NCI-H345 treated with DMSO at 0.1 percent for 48 hours (cell line): ENCODE data around the gene C22orf42.
A peak's percentile ranks its signal among the peaks of the same experiment; 100 is the strongest.
"Not testable (repeated sequence)": the region's sequence is repeated elsewhere in the genome, so short reads cannot be mapped to it uniquely, and the experiment has no call there.

Source experiments
- DNase-seq: peaks from one replicate; lab custom pipeline; 2025; ENCODE audit not compliant: unreplicated experiment; lab: John Stamatoyannopoulos, UW

The C22orf42 gene, protein sequence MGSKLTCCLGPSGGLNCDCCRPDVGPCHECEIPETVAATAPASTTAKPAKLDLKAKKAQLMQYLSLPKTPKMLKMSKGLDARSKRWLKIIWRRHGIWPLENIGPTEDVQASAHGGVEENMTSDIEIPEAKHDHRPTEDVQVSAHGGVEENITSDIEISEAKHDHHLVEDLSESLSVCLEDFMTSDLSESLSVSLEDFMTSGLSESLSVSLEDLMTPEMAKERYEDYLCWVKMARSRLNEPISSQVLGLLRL

DNA sequence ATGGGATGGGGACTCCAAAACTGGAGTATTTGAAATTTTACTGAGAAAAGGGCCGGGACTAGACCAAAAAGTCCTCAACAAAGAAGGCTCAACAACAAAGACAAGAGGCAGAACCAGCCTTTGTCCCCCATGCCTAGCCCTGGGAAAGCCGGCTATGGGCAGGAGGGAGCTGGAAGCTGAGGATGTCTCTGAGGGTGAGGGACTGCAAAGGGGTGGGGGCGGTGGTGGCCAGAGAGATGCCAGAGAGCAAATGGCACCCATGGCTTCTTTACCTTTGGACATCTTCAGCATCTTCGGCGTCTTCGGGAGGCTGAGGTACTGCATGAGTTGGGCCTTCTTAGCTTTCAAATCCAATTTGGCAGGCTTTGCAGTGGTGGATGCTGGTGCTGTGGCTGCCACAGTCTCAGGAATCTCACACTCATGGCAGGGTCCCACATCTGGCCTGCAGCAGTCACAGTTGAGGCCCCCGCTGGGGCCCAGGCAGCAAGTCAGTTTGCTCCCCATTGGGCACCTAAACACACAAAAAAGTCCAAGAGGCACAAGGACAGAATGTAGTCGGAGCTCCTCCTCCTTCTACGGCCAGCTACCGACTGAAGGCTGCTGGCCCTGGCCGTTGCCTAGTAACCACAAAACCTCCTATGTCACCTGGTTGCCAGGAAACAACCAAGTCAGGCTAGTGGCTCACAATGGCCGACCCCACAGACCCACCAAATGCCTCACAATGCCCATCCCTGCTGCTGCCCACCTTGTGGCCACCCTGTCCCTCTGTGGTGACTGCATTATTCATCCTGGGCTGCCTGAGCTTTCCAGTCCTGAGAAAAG lies at the start of gene C22orf42:
TSS of gene C22orf42 (minus strand) at position 592 of the 822 bp plus-strand sequence. CDS start at position 504, 88 bp downstream.
- no peak for DNase-seq

DNA sequence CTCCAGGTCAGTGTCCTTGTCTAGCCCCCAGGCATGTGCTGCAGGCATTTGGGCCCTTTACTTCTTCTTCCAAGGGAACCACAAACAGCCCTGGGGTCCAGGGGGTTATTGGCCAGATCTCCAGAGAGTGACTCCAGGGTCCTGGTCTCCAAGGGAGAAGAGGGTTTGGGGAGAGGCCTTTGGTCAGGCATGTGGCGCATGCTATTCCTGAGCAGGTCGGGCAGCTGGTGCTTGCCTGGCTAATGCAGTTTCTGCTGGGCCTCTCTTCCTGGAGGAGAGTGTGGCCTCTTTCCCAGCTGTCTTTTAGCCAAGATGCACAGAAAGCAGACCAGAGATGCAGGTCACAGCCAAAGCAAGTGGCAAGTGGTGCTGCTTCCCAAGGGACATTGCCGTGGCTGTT lies 49.6 kb upstream of the C22orf42 start:
- no peak for DNase-seq

DNA sequence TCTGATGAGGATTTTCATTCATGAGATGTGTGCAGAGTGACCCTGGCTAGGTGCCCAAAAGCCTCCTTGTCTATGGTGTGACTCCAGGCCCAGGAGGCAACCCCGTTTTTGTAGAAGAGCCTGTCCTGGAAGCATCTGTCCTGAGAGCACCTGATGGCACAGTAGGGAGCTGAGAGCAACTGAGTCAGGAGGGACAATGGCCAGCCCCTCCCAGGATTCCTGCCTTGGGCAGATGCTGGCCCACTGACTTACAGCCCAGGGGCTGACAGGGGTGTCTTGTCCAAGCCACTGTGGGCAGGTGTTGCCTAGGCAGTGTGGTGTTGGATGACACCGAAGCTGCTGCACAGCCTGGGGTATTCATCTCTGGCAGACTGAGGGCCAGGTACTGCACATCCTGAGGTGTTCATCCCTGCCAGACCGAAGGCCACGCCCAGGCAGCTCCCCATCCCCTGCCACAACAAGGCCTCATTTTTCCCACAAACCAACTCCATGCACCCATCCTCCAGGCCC lies 48.9 kb upstream of the C22orf42 start:
- DNase-seq: no peak

DNA sequence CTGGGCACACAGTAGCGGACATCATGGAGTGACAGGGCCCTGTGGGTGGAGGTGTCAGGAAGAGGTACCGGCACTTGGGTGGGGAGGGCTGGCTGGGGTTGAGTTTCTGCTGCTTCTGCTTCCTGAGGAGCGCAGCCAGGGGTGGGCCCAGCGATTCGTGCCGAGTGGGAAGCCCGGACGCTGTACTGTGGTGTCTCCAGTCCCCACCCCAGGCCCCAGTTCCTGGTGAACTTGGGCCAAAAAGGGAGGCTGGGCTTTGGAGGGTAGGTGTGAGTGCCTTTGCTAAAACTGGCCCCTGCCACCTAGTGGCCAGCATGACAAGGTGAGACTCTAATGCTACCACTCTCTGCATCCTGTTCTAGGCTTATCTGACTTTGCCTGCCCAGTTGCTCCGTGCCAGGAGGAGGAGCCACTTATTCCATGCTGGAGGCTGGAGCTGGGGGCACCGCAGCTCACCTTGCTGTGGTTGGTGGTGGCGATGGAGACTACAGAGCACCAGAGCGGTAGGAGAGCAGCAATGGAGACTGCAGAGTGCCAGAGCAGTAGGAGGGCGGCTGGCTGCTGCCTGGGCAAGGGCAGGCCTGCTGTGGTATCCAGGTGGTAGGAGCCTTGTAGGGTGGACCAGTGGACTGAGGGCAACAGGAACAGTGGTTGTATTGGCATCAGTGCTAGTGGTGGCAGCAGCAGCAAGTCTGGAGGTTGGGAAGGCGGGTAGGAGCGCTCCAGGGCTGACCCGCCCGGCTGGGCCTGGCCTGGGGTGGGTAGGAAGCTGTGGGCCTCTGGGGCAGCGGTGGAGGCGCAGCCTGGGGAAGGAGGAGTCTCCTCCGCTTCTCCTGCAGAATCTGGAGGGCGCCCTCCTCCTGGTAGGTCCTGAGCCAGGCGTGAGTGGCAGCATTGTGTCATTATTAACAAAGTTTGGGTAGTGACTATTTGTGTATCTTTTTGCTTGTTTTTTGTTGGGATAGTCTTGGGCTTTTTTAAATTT lies 48.0 kb upstream of the C22orf42 start:
- DNase-seq: peak; percentile 3

DNA sequence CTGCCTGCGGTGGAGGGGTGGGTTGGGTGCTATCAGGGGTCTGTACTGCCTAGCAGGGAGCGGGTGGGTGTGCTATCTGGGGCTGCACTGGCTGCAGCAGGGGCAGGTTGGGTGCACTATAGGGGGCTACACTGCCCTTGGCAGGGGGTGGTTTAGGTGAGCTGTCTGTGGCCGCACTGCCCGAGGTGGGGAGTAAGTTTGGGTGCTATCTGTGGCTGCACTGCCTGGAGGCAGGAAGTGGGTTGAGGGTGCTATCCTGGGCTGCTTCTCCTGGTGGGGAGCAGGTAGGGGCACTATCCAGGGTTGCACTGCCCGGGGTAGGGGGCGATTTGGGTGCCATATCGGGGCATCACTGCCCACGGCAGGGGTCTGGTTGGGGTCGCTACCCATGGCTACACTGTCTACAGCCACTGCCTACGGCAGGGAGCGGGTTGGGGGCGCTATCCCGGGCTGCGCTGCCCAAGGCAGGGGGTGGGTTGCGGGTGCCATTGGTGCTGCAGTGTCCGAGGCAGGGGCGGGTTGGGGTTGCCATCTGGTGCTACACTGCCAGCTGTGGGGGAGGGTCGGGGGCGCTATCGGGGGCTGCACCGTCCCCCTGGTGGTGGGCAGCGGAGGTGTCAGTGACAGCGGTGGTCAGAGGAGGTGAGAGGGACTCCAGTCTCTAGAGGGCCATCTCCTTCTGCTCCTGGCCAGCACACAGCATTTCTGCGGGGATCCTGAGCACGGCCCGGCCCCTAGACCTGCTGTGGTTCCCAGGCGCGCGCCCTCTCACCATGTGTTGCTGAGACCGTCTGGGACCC lies 47.1 kb upstream of the C22orf42 start:
- DNase-seq: no peak

DNA sequence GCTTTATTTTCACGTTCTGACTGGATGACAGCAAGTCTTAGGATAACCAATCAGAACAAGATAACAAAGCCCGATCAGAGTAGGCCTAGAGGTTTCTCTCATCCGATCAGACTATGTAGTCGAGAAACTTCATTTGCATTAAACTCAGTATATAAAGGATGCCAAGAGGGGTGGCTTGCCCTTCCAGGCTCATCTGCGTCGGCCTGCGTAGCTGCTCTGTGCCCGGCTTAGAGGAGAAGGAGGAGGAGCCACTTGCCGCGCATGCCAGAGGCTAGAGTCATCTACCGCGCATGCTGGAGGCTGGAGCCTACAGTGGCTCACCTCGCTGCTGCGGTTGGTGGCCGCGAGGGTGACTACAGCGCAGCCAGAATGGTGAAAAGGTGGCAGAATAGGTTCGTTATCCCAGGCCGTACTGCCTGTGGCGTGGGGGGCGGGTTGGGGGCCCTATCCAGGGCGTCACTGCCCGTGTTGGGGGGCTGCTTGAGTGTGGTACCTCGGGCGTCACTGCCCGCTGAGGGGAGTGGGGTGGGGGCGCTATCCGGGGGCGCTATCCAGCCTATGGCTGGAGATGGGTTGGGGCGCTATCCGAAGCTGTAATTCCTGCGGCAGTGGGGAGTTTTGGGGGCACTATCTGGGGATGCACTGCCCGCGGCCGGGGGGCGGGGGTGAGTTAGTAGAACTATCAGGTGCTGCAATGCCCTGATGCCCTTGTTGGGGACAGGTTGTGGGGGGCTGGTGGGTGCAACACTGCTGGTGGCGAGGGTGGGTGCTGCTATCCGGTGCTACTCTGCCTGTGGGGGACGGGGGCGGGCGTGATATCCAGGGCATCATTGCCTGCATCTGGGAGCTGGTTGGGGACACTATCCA lies 46.0 kb upstream of the C22orf42 start, which contains the start of gene RFPL2:
TSS of gene RFPL2 (minus strand) at position 218 of the 867 bp plus-strand sequence. CDS start 2,622 bp downstream, outside the sequence.
- DNase-seq: no peak

DNA sequence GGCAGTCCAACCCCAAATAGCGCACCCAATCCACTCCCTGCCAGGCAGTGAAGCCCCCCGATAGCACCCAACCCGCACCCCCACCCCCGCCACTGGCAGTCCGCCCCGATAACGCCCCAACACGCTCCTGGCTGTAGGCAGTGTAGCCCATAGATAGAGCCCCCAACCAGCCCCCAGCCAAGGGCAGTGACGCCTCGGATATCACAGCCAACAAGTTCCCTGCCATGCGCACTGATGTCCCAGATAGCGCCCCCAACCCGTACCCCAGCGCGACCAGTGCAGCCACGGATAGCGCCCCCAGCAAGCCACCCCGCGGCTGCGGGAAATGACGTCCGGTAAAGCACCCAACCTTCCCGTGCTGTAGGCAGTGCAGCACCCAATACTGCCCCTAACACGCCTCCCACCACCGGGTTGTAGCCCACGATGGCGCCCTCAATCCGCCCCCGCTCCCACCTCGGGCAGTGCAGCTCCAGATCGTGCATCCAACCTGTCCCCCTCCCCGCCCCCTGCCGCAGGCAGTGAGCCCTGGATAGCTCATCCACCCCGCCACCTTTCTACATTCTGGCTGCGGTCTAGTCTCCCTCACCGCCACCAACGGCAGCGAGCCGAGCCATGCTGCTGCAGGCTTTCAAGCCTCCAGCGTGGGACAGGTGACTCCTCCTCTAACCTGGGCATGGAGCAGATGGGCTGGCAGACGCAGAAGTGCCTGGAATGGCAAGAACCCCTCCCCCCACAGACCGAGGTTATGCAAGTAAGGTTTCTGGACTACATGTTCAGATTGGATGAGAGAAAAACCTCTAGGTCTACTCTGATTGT lies 45.1 kb upstream of the C22orf42 start:
- no peak for DNase-seq

DNA sequence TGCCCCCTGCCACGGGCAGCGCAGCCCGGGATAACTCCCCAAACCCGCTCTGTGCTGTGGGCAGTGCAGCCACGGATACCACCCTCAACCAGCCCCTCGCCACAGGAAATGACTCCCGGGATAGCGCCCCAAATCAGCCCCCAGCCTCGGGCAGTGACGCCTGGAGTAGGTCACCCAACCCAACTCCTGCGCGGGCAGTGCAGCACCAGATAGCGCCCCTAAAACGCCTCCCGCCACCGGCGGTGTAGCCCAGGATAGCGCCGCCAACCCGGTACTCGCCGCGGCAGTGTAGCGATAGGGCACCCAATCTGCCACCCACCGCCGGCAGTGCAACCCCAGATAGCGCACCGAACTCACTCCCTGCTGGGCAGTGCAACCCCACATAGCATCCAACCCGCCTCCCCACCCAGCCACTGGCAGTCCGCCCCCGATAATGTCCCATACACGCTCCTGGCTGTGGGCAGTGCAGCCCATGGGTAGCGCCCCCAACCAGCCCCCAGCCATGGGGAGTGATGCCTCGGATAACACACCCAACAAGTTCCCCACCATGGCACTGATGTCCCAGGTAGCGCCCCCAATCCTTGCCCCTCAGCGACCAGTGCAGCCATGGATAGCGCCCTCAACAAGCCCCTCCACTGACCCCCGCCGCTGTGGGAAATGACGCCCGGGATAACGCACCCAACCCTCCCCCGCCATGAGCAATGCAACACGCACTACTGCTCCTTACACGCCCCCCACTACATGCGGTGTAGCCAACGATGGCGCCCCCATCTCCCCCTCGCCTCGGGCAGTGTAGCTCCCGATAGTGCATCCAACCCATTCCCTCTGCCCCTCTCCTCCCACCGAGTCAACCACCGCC lies 44.3 kb upstream of the C22orf42 start:
- DNase-seq: no peak

DNA sequence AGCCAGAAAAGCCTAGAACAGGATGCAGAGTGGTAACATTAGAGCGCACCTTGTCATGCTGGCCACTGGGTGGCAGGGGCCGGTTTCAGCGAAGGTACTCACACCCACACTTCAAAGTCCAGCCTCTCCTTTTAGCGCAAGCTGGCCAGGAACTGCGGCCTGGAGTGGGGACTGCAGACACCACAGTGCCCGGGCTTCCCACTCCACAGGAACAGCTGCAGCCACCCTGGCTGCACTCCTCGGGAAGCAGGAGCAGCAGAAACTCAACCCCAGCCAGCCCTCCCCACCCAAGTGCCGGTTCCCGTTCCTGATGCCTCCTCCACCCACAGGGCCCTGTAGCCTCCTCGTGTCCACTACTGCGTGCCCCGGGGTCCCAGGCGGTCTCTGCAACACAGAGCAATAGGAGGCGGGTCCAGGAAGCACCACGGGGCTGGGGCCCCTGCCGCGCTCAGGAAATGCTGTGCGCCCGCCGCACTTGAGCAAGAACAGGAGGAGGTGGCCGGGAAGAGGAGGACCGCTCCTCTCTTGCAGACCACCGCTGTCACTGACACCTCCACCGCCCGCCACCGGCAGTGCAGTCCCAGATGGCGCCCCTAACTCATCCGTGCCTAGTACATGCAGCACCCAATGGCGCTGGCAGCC lies 43.6 kb upstream of the C22orf42 start:
- peak; percentile 4 for DNase-seq

DNA sequence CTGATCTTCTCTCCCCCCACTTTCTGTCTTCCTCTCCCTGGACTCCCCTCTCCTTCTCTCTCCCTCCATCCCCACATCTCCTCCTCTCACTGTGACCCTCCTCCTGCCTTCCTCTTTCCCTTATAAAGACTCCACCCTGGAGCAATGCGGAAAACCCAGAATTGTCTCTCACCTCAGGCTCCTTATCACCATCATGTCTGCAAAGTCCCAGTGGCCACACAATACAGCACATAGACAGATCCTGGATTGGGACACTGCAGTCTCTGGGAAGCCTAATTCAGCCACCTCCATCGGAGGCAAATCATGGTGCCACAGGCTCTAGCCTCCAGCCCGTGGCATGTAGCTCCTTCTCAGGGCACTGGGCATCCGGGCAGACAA lies 43.0 kb upstream of the C22orf42 start:
- DNase-seq: no peak

DNA sequence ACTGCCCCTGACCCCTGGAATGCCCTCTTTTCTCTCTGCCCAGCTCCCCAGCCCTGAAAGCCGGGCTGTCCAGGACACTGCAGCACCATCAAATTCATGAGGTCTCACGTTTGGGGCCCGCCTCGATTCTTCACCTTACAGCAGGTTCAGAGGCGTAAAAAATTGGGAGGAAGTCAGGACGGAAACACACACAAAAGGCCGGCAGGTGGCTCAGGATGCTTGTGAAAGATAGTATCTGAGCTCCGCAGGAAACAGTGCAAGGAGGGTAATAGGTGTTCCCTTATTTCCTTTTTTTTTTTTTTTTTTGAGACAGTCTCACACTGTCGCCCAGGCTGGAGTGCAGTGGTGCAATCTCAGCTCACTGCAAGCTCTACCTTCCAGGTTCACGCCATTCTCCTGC lies 41.6 kb upstream of the C22orf42 start:
- no peak for DNase-seq

DNA sequence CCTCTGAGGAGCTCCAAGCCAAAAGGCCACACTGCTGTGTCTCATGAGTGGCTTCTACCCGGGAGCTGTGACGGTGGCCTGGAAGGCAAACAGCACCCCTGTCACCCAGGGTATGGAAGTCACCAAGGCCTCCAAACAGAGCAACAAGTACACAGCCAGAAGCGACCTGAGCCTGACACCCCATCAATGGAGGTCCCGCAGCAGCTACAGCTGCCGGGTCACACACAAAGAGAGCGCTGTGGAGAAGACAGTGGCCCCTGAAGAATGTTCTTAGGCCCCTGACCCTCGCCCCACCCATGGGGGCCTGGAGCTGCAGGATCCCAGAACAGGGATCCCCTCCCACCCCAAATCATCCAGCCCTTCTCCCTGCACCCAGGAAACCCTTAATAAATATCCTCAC lies 40.9 kb upstream of the C22orf42 start:
- no peak for DNase-seq

DNA sequence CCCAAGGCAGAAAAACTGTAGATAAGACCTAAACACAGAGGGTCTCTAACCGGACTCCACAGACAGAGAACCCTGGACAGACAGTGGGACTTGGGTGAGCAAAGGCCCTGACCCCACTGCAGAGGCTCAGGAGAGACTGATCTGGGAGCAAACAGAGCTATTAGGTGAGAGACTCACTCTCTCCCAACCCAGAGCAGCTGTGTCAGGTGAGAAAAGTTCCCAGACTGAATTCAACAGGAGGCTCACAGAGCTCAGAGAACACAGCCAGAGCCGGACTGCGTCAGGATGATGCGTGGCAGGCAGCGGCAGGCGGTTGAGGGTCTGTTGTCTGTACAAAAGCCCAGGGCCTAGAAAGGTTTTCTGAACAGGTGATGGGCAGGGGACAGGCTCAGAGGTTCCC lies 40.2 kb upstream of the C22orf42 start:
- DNase-seq: no peak

DNA sequence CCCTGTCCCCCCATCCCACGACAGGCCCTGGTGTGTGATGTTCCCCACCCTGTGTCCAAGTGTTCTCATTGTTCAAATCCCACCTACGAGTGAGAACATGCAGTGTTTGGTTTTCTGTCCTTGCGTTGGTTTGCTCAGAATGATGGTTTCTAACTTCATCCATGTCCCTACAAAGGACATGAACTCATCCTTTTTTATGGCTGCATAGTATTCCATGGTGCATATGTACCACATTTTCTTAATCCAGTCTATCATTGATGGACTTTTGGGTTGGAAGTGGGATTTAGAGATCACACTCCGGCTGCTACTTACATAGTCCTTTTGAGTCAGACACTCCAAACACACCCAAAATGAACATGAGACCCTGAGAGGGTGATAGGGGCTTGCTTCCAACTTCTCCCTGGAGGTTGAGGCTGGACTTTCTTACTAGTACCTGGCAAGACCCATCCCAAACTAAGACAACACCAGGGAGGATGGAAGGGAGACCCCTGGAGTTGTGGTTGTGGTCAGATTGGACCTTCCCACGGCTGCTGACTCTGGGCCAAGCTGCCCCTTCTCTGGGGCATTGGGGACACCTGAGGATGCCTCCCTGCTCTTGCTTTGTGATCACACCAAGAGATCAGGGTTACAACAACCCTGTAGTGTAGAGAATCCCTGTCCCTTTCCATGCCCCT lies 38.6 kb upstream of the C22orf42 start:
- DNase-seq: not testable (repeated sequence)

DNA sequence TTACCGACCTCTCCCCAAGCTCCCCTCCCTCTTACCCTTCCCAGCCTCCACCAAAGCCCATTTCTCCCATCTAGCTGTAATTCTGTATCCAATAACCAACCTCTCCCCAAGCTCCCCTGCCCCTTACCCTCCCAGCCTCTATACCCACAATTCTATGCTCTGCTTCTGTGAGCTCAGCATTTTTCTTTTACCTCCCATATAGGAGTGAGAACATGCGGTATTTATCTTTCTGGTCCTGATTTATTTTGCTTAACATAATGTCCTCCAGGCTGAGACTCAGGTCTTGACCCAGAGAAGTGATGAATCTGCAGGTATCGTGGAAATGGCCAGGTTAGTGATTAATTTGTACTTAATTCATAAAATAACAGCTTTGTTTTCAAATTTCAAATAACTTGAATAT lies 36.8 kb upstream of the C22orf42 start:
- not testable (repeated sequence) for DNase-seq

DNA sequence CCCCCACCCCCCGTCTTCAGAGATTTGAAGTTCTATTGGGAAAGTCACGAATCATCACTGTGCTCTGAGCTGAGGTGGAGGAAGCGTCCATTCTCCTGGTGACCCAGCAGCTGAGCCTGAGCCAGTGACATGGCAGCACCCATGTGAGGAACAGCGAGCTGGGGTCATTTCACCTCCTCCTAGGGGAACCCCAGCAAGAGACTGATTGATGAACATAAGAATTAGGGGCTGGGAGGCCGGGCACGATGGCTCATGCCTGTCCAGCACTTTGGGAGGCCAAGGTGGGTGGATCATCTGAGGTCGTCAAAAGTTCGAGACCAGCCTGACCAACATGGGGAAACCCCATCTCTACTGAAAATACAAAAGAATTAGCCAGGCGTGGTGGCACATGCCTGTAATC lies 34.2 kb upstream of the C22orf42 start:
- DNase-seq: not testable (repeated sequence)
